HepG2 (cell line): ENCODE results near the gene NR1H2. TPM values are rescaled to one million over a fixed set of nuclear protein-coding genes. Genes with fewer than 3 reads are reported as not detected.
A peak's percentile ranks its signal among the peaks of the same experiment; 100 is the strongest.

Source experiments
- ATM ChIP-seq: fragments of 450-650 bp; IDR thresholded peaks from 2 replicates; pipeline ENCODE4 v1.7.1; 2017; ENCODE audit warnings: mild to moderate bottlenecking, borderline replicate concordance
- BRF2 ChIP-seq: sonication (generic); formaldehyde crosslinking; IDR thresholded peaks from 2 replicates; pipeline ENCODE4 v1.8.1; 2022; ENCODE audit warnings: mild to moderate bottlenecking, missing genetic modification reagents
- DMAP1 ChIP-seq: IDR thresholded peaks from 2 replicates; pipeline ENCODE4 v1.6.1; 2016
- HDAC2 ChIP-seq: sonication (generic); formaldehyde crosslinking; IDR thresholded peaks from 2 replicates; pipeline ENCODE4 v1.4.0; 2020; ENCODE audit warnings: missing genetic modification reagents
- HES4 ChIP-seq: sonication (generic); formaldehyde crosslinking; IDR thresholded peaks from 2 replicates; pipeline ENCODE4 v1.9.0; 2021; ENCODE audit warnings: mild to moderate bottlenecking, missing genetic modification reagents, borderline replicate concordance
- IKZF5 ChIP-seq: IDR thresholded peaks from 2 replicates; pipeline ENCODE4 v1.6.1; 2018; ENCODE audit warnings: missing genetic modification reagents, mild to moderate bottlenecking, missing compliant biosample characterization
- MAFF ChIP-seq: IDR thresholded peaks from 2 replicates; pipeline ENCODE4 v1.6.1; 2011; ENCODE audit warnings: low read depth, low read length, improper control_type of control experiment
- MAX ChIP-seq: IDR thresholded peaks from 2 replicates; pipeline ENCODE4 v1.6.1; 2012; ENCODE audit warnings: inconsistent platforms
- MAZ ChIP-seq, 2 experiments: sonication (generic) in 1 of 2; formaldehyde crosslinking in 1 of 2; IDR thresholded peaks; 2 replicates each; pipeline versions ENCODE4 v1.5.0 to v1.6.1; 2012 to 2020; ENCODE audit warnings: low read depth in 2 of 2, mild to moderate bottlenecking in 2 of 2, borderline replicate concordance in 1 of 2, improper control_type of control experiment in 1 of 2, low read length in 1 of 2, missing genetic modification reagents in 1 of 2, moderate library complexity in 1 of 2
- MTA3 ChIP-seq: sonication (generic); formaldehyde crosslinking; IDR thresholded peaks from 2 replicates; pipeline ENCODE4 v1.4.0; 2020; ENCODE audit warnings: missing genetic modification reagents
- MTF1 ChIP-seq: sonication (generic); formaldehyde crosslinking; IDR thresholded peaks from 2 replicates; pipeline ENCODE4 v1.5.0; 2020; ENCODE audit warnings: missing genetic modification reagents
- SP5 ChIP-seq: IDR thresholded peaks from 2 replicates; pipeline ENCODE4 v1.6.1; 2016; ENCODE audit warnings: low read depth, borderline replicate concordance
- TAF15 ChIP-seq: fragments of 200-400 bp; formaldehyde crosslinking; IDR thresholded peaks from one replicate; pipeline ENCODE4 v1.6.1; 2018; ENCODE audit warnings: mild to moderate bottlenecking, low read depth, low read length; ENCODE audit not compliant: poor library complexity, severe bottlenecking
- TFAP4 ChIP-seq: sonication (generic); IDR thresholded peaks from 2 replicates; pipeline ENCODE4 v1.6.1; 2016; ENCODE audit warnings: low read depth, borderline replicate concordance
- TFDP2 ChIP-seq: sonication (generic); formaldehyde crosslinking; IDR thresholded peaks from 2 replicates; pipeline ENCODE4 v1.4.0; 2020; ENCODE audit warnings: missing genetic modification reagents
- ZNF232 ChIP-seq: sonication (generic); formaldehyde crosslinking; IDR thresholded peaks from 2 replicates; pipeline ENCODE4 v1.4.0; 2020; ENCODE audit warnings: missing genetic modification reagents, borderline replicate concordance
- ZNF234 ChIP-seq: sonication (generic); formaldehyde crosslinking; conservative IDR thresholded peaks from 2 replicates; pipeline ENCODE4 v1.5.1; 2020; ENCODE audit warnings: mild to moderate bottlenecking, missing genetic modification reagents
- ZNF367 ChIP-seq: sonication (generic); formaldehyde crosslinking; IDR thresholded peaks from 2 replicates; pipeline ENCODE4 v1.4.0; 2020; ENCODE audit warnings: missing genetic modification reagents, borderline replicate concordance
- ZNF614 ChIP-seq: IDR thresholded peaks from 2 replicates; pipeline ENCODE4 v1.6.1; 2018; ENCODE audit warnings: missing biosample characterization, missing genetic modification reagents, inconsistent platforms, borderline replicate concordance
- ZNF687 ChIP-seq: sonication (generic); formaldehyde crosslinking; IDR thresholded peaks from 2 replicates; pipeline ENCODE4 v1.5.1; 2020; ENCODE audit warnings: mild to moderate bottlenecking, missing genetic modification reagents, moderate library complexity
- polyA plus RNA-seq, 8 experiments: library from polyadenylated mRNA; depleted of rRNA in 3 of 8; stranded (reverse) in 7 of 8; unstranded in 1 of 8; fragments of >200 nt; fragmentation: Illumina TruSeq in 4 of 8; extraction: Trizol in 4 of 8; gene quantifications; 2 replicates each; pipeline versions ENCODE4 v1.2.1 to v1.2.3, GENCODE V29; 2011 to 2016; ENCODE audit warnings: low read depth in 4 of 8, missing spikeins in 1 of 8, mixed read lengths in 1 of 8; ENCODE audit not compliant: insufficient read depth in 1 of 8
- total RNA-seq, 5 experiments: library from RNA; depleted of rRNA; stranded (reverse); fragments of >200 nt; fragmentation: Illumina TruSeq; extraction: Trizol; gene quantifications; 2 replicates each; pipeline ENCODE4 v1.2.3, GENCODE V29; 2016; ENCODE audit warnings: low read depth in 1 of 5

The NR1H2 gene
- total and polyA plus RNA-seq, 2 of the 13 experiments (the other 11 are each of a cell fraction or from before 2014, with no cell fraction given), result 10.3 to 13.5 TPM

GRCh38 chr19:50431343-50432220 lies 55.3 kb downstream of the NR1H2 start (continued):
- TF ChIP-seq HES4 (CRISPR knock-in tag) (no peak), ZNF614 (CRISPR knock-in tag) (no peak), TFAP4 (peak; percentile 15; the same call in 1 of the 2 replicates), MAX (peak; percentile 64), DMAP1 (CRISPR knock-in tag) (no peak), ZNF687 (CRISPR knock-in tag) (peak; percentile 83), BRF2 (no peak), MAFF (no peak), SP5 (CRISPR knock-in tag) (peak; percentile 57), HDAC2 (peak; percentile 21; the same call in 1 of the 2 replicates), MAZ (IDR thresholded peaks at IDR 0.05; ENCODE audit: borderline replicate concordance, low read depth, low read length) (peak; percentile 27; the same call in 1 of the 2 replicates), MAZ (CRISPR knock-in tag; IDR thresholded peaks at IDR 0.05; ENCODE audit: low read depth) (peak; percentile 61; the same call in 1 of the 2 replicates), ZNF367 (CRISPR knock-in tag) (no peak), MTF1 (CRISPR knock-in tag) (no peak), ZNF234 (no peak), IKZF5 (CRISPR knock-in tag) (no peak), TAF15 (no peak), ZNF232 (CRISPR knock-in tag) (0 out of 2 replicates have a peak, but pooled peaks have one; percentile 13), TFDP2 (CRISPR knock-in tag) (peak; percentile 28; the same call in 1 of the 2 replicates), ATM (no peak), MTA3 (CRISPR knock-in tag) (no peak)
